Measurements from ENCODE around the gene TNP2.

DNA sequence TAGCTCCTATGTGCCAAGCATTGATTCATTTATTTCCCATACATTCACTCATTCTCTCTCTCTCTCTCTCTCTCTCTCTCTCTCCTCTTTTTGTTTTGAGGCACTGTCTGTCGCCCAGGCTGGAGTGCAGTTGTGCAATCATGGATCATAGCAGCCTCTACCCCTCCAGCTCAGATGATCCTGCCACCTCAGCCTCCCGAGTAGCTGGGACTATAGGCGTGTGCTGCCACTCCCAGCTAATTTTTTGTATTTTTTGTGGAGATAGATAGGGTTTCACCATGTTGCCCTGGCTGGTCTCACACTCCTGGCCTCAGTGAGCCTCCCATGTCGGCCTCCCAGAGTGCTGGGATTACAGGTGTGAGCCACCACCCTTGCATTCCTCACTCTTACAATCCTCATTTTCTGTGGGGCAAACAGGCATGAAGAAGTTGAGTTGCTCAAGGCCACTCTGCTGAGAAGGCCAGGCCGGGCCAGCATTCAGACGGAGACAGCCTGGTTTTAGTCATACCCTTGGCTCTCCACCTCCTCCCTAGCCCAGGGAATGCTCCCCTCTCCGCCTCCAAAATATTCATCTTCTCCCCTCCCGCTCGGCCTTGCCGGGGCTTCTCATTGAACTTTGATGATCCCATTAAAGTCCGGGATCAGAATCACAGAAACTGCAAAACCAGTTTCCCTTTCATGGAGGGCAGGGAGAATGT, 7.9 kb upstream of the TNP2 start:
- TF ChIP-seq CTCF (IDR thresholded peaks at IDR 0.05) (no peak), POLR2A (IDR thresholded peaks at IDR 0.05) (no peak), POLR2AphosphoS5 (IDR thresholded peaks at IDR 0.05; ENCODE audit: insufficient read depth in 1 of 2, low read depth in 1 of 2) (no peak)
